Measurements from ENCODE around the gene MAP3K2.

The MAP3K2 gene

GRCh38 chr2:127255721-127256120 is 132.1 kb downstream of the MAP3K2 start:
- DNase-seq (no peak), ATAC-seq (no peak)
- H3K27me3 Mint-ChIP-seq: no peaks in the 10 kb centered on the region
- H3K36me3 Mint-ChIP-seq (ENCODE audit: low read depth): peaks cover 19% of the 10 kb centered on the region
- H3K9me3 Mint-ChIP-seq: no peaks in the 10 kb centered on the region
- peak overlapping the region; percentile 1 for H3K27ac Mint-ChIP-seq
- H3K4me3 Mint-ChIP-seq: no peak overlapping the region
- H3K4me1 Mint-ChIP-seq: no peaks in the 10 kb centered on the region

GRCh38 chr2:127255146-127255545 is 132.6 kb downstream of the MAP3K2 start:
- Mint-ChIP-seq H3K27ac (no peak overlapping the region), H3K4me1 (no peaks in the 10 kb centered on the region), H3K9me3 (no peaks in the 10 kb centered on the region), H3K4me3 (no peak overlapping the region), H3K36me3 (ENCODE audit: low read depth) (peaks cover 19% of the 10 kb centered on the region), H3K27me3 (no peaks in the 10 kb centered on the region)
- DNase-seq: no peak
- no peak for ATAC-seq

- Mint-ChIP-seq H3K4me3 (no peak overlapping the region), H3K27ac (no peak overlapping the region), H3K27me3 (no peaks in the 10 kb centered on the region), H3K36me3 (ENCODE audit: low read depth) (peaks cover 17% of the 10 kb centered on the region), H3K4me1 (no peaks in the 10 kb centered on the region), H3K9me3 (no peaks in the 10 kb centered on the region)
- no peak for ATAC-seq
- no peak for DNase-seq
These were observed 133.3 kb downstream of the MAP3K2 start for GRCh38 chr2:127254386-127254981.
